Activated naive CD4-positive, alpha-beta T cell treated with anti-CD3 and anti-CD28 coated beads, Interleukin-2, amount 50 U/mL, for 72 hours (primary cell): ENCODE measurements around the gene TUBE1. TPM values are rescaled to one million over a fixed set of nuclear protein-coding genes. Genes with fewer than 3 reads are reported as not detected.

Experiments used
- ATAC-seq, 2 donors: fragments of 150-1000 bp; cut with Tn5 transposase; 2 replicates each; pipeline ENCODE4 v1.10.0; 2021; ENCODE audit warnings: mild to moderate bottlenecking in 2 of 2, moderate library complexity in 2 of 2
- DNase-seq, 2 donors: peaks; one replicate each; pipeline ENCODE4 v3.0.0; 2021 to 2022; ENCODE audit warnings: low spot score in 2 of 2
- H3K27ac Mint-ChIP-seq, 2 donors: one replicate each; pipeline ENCODE4 v1.8.0; 2022; ENCODE audit warnings: mild to moderate bottlenecking in 2 of 2, mixed read lengths in 2 of 2
- H3K36me3 Mint-ChIP-seq, 2 donors: one replicate each; pipeline ENCODE4 v1.8.0; 2022; ENCODE audit warnings: mixed read lengths in 2 of 2
- H3K9me3 Mint-ChIP-seq, 2 donors: one replicate each; pipeline ENCODE4 v1.8.0; 2022; ENCODE audit warnings: mixed read lengths in 2 of 2
- total RNA-seq, 2 donors: library from RNA; stranded (reverse); gene quantifications; one replicate each; pipeline ENCODE4 v1.2.3, GENCODE V29; 2022

The TUBE1 gene
- total RNA-seq, 2 donors from 2014 or later = 16.4 to 26.9 TPM

- ATAC-seq (peak; percentile 89 to 94), DNase-seq (peak; percentile 85 to 97)
- Mint-ChIP-seq H3K9me3 (peaks cover 0 to 8% of the 10 kb centered on the region in 2 donors), H3K36me3 (no peaks in the 10 kb centered on the region), H3K27ac (peak overlapping the region; percentile 96 to 98)
Measured at GRCh38 chr6:112043032-112044007, 44.0 kb downstream of the TUBE1 start.

GRCh38 chr6:112041535-112041934, 45.7 kb downstream of the TUBE1 start:
- Mint-ChIP-seq H3K36me3 (no peaks in the 10 kb centered on the region), H3K27ac (peak overlapping the region; percentile 91 to 96), H3K9me3 (peaks cover 0 to 8% of the 10 kb centered on the region in 2 donors)
- ATAC-seq = no peak
- DNase-seq = no peak

GRCh38 chr6:112040956-112041355, 46.3 kb downstream of the TUBE1 start:
- no peak for DNase-seq
- H3K36me3 Mint-ChIP-seq = no peaks in the 10 kb centered on the region
- H3K9me3 Mint-ChIP-seq = peaks cover 0 to 8% of the 10 kb centered on the region in 2 donors
- no peak for ATAC-seq
- peak overlapping the region in 1 of 2 donors; percentile 96 for H3K27ac Mint-ChIP-seq

- DNase-seq (no peak), ATAC-seq (no peak)
- Mint-ChIP-seq H3K27ac (peak overlapping the region in 1 of 2 donors; percentile 26), H3K9me3 (peaks cover 0 to 8% of the 10 kb centered on the region in 2 donors), H3K36me3 (no peaks in the 10 kb centered on the region)
Measured at GRCh38 chr6:112039431-112039770, 47.9 kb downstream of the TUBE1 start.

GRCh38 chr6:112038756-112039430, 48.4 kb downstream of the TUBE1 start:
- H3K27ac Mint-ChIP-seq = no peak overlapping the region
- ATAC-seq = no peak

GRCh38 chr6:112038268-112038667, 49.0 kb downstream of the TUBE1 start:
- ATAC-seq (no peak), DNase-seq (no peak)
- Mint-ChIP-seq H3K27ac (no peak overlapping the region), H3K9me3 (peaks cover 0 to 8% of the 10 kb centered on the region in 2 donors), H3K36me3 (no peaks in the 10 kb centered on the region)

More at GRCh38 chr6:112038756-112039430, 48.4 kb downstream of the TUBE1 start:
- no peak for DNase-seq
- Mint-ChIP-seq H3K36me3 (no peaks in the 10 kb centered on the region), H3K9me3 (peaks cover 0 to 8% of the 10 kb centered on the region in 2 donors)

- peaks cover 0 to 8% of the 10 kb centered on the region in 2 donors for H3K9me3 Mint-ChIP-seq
- H3K36me3 Mint-ChIP-seq = no peaks in the 10 kb centered on the region
- DNase-seq (no peak), ATAC-seq (peak; percentile 14 to 65)
- no peak overlapping the region for H3K27ac Mint-ChIP-seq
Measured at GRCh38 chr6:112037783-112038216, 49.5 kb downstream of the TUBE1 start.

- peak; percentile 62 to 78 for ATAC-seq
- Mint-ChIP-seq H3K36me3 (no peaks in the 10 kb centered on the region), H3K27ac (peak overlapping the region; percentile 67 to 84), H3K9me3 (peaks cover 0 to 4% of the 10 kb centered on the region in 2 donors)
- no peak for DNase-seq
Measured at GRCh38 chr6:112036088-112036637, 51.1 kb downstream of the TUBE1 start.

- ATAC-seq = no peak
- Mint-ChIP-seq H3K27ac (peak overlapping the region in 1 of 2 donors; percentile 24), H3K9me3 (no peaks in the 10 kb centered on the region), H3K36me3 (peaks cover 0 to under 1% of the 10 kb centered on the region in 2 donors)
- DNase-seq = no peak
Measured at GRCh38 chr6:112034616-112034995, 52.7 kb downstream of the TUBE1 start.

- no peak for ATAC-seq
- no peak for DNase-seq
- Mint-ChIP-seq H3K36me3 (peaks cover 0 to 6% of the 10 kb centered on the region in 2 donors), H3K9me3 (no peaks in the 10 kb centered on the region), H3K27ac (peak overlapping the region; percentile 24 to 51)
Measured at GRCh38 chr6:112033791-112034615, 53.3 kb downstream of the TUBE1 start.

GRCh38 chr6:112032728-112033127, 54.6 kb downstream of the TUBE1 start:
- Mint-ChIP-seq H3K9me3 (no peaks in the 10 kb centered on the region), H3K36me3 (peaks cover 0 to 14% of the 10 kb centered on the region in 2 donors), H3K27ac (no peak overlapping the region)
- DNase-seq = no peak
- no peak for ATAC-seq

- DNase-seq (no peak), ATAC-seq (no peak)
- peaks cover 0 to 18% of the 10 kb centered on the region in 2 donors for H3K36me3 Mint-ChIP-seq
Measured at GRCh38 chr6:112031960-112032359, 55.3 kb downstream of the TUBE1 start.

GRCh38 chr6:112030961-112031660, 56.2 kb downstream of the TUBE1 start:
- Mint-ChIP-seq H3K27ac (peak overlapping the region; percentile 6 to 79), H3K36me3 (peaks cover 8 to 26% of the 10 kb centered on the region in 2 donors), H3K9me3 (peaks cover 5 to 11% of the 10 kb centered on the region in 2 donors)
- no peak for ATAC-seq
- DNase-seq = no peak

More at GRCh38 chr6:112031960-112032359, 55.3 kb downstream of the TUBE1 start:
- Mint-ChIP-seq H3K27ac (no peak overlapping the region), H3K9me3 (peaks cover 0 to 3% of the 10 kb centered on the region in 2 donors)

GRCh38 chr6:112030206-112030960, 56.9 kb downstream of the TUBE1 start:
- no peak for ATAC-seq
- H3K36me3 Mint-ChIP-seq = peaks cover 9 to 27% of the 10 kb centered on the region in 2 donors
- peak overlapping the region; percentile 6 to 79 for H3K27ac Mint-ChIP-seq
- peaks cover 5 to 11% of the 10 kb centered on the region in 2 donors for H3K9me3 Mint-ChIP-seq
- no peak for DNase-seq
